Raji (cell line): ENCODE results near the gene TAF13.
A peak's percentile ranks its signal among the peaks of the same experiment; 100 is the strongest.

Experiments
- POLR2A ChIP-seq: IDR thresholded peaks from 2 replicates; pipeline ENCODE4 v1.6.1; 2011; ENCODE audit warnings: low read depth, low read length, control low read depth; ENCODE audit not compliant: insufficient read depth

TAF13 gene

DNA sequence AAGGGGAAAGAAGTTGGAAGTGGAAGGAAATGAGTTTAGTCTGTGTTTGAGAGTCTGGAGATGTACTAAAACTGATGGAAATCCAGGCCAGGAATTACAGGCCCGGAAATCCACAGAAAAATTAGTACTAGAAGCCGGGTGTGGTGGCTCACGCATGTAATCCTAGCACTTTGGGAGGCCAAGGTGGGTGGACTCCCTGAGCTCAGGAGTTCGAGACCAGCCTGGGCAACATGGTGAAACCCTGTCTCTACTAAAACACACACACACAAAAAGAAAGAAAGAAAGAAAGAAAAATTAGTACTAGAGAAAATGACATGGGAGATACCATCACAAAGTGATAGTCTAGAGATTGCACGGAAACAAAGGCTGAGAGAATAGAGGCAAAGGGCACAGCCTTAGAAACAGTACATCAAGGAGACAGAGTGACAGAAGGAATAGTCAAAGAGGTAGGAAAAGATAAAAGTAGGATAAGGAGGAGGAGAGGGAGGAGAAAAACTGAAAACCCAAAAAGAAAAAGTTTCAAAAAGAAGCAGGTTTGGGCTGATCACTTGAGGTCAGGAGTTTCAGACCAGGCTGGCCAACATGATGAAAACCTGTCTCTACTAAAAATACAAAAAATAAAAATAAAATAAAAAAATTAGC, 4.8 kb upstream of the TAF13 start:
- no peak for TF ChIP-seq POLR2A

DNA sequence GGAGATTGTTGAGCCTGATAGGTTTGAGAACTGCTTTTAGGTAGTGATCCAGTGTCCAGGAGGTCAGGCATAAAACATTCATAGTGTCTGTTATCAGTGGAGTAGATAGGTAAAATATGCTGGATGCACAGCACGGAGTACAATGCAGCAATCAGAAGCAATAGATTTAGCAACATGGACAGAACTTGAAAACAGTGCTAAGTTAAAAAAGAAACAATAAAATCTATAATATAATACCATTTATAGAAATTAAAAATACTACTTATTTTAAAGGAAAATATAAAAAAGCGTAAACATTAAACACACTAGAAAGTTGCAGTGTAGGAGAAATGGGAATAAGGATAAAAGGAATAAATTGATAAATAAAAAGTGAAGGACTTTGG, 3.4 kb upstream of the TAF13 start:
- no peak for TF ChIP-seq POLR2A

GRCh38 chr1:109078317-109078716, 2.5 kb upstream of the TAF13 start:
- no peak for TF ChIP-seq POLR2A

DNA sequence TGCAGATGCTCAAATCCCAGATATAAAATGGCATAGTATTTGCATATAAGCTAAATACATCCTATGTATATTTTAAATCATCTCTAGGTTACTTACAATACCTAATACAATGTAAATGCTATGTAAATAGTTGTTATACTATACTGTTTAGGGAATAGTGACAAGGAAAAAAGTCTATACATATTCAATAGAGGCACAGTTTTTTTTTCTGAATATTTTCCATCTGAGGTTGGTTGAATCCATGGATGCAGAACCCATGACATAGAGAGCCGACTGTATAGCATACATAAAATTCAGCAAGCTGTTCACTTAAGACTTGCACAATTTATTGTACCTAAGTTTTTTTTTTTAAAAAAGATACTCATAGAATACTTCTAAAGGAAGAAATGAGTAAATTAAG, 6.5 kb downstream of the TAF13 start:
- TF ChIP-seq POLR2A, result no peak

- TF ChIP-seq POLR2A, result no peak
These were observed 7.9 kb downstream of the TAF13 start for GRCh38 chr1:109067883-109068282.

DNA sequence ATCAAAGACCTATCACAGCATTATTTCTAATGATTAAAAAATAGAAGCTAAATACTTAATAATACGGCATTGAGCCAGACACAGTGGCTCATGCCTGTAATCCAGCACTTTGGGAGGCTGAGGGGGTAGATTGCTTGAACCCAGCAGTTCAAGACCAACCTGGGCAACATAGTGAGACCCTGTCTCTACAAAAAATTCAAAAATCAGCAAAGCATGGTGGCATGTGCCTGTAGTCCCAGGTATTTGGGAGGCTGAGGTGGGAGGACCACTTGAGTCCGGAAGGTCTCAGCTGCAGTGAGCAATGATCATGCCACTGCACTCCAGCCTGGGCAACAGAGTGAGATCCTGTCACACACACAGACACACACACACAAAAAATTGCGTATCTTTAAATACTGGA, 10.7 kb downstream of the TAF13 start:
- TF ChIP-seq POLR2A, result no peak

- no peak for TF ChIP-seq POLR2A
These were observed 14.6 kb downstream of the TAF13 start for GRCh38 chr1:109061183-109061582.

DNA sequence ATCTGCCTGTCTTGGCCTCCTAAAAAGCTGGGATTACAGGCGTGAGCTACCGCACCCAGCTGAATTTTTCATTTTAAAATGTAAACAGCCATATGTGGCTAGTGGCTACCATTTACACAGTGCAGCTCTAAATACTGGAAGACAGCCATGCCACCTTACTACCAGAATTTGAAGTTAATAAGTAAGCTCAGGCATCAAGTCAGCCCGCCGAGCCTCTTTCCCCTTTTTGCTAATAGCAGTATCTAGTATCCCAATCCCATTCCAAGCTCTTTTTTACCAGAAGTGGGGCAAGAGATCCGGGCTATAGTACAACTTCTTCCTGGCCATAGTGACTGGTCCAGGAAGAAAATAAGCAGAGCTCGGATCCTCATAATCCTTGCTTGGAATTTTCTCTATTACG, 15.1 kb downstream of the TAF13 start:
- TF ChIP-seq POLR2A, result no peak

DNA sequence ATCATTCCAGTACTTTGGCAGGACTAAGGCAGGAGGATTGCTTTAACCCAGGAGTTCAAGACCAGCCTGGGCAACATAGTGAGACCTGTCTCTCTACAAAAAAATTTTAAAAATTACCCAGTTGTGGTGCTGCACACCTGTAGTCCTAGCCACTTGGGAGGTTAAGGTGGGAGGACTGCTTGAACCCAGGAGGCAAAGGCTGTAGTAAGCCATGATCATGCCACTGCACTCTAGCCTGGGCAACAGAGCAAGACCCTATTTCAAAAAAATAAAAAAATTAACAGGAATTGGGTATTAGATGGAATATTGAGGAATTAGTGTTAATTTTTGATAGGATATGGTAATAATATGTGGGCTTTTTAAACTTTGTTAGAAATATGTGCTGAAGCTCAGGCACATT, 16.8 kb downstream of the TAF13 start:
- TF ChIP-seq POLR2A, result no peak

DNA sequence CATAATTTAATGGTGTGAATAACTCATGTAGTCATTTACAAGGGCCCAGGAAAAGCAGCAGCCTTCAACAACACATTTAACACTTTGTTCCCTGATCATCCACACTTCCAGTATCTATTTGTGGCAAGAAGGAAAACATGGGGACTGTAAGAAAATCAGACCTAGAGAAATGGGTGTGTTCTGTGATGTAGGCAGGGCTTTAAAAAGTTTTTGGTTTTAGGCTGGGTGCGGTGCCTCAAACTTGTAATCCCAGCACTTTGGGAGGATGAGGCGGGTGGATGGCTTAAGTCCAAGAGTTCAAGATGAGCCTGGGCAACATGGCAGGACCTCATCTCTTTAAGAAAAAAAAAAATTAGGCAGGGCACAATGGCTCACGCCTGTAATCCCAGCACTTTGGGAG, 19.7 kb downstream of the TAF13 start:
- TF ChIP-seq POLR2A, result no peak

GRCh38 chr1:109050228-109050995, 25.4 kb downstream of the TAF13 start:
- no peak for TF ChIP-seq POLR2A

- TF ChIP-seq POLR2A, result no peak
These were observed 27.5 kb downstream of the TAF13 start for GRCh38 chr1:109048335-109048734.

DNA sequence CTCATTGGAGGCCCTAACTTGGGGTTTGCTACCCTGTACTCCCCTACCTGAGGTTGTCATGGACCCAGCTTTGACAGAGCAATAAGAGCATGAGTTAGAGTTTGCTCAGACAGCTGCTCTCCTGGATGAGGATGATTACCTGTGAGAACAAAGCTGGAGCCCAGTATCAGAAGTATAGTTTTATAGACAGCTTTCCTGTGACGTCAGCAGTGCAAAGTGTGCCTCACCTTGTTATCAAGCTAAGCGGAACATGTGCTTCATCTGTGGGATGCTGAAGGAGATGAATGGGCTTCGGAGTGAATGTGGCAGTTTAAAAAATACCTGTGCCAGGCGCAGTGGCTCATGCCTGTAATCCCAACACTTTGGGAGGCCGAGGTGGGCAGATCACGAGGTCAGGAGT, 28.5 kb downstream of the TAF13 start:
- no peak for TF ChIP-seq POLR2A

DNA sequence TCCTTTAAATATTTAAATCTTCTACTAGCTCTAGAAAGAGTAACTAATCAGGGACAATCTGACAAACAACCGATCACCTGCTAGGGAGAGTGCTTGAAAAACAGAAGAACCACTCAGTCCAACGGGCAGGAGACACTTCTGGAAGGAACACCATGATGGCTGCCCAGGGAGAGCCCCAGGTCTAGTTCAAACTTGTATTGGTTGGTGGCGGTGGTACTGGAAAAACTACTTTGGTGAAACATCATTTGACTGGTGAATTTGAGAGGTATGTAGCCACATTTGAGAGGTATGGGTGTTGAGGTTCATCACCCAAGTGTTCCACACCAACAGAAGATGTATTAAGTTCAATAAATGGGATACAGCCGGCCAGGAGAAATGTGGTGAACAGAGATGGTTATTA, 29.1 kb downstream of the TAF13 start:
- no peak for TF ChIP-seq POLR2A

DNA sequence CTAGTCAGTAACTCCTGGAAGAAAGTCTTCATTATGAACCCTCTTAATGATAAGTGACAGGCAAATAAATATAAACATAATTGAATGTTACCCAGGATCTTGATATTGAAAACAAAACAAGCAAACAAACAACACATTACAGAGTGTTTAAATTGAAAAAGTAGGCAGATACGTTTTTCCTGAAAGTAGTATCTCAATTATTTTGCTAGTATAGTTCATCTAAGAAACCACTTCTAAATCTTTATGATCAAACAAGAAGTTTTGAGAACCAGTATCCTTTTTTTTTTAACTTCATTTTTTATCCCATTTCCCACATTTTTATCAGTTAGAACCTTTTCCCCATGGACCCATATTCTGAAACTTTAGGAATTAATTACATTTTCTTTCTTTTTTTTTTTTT, 30.2 kb downstream of the TAF13 start:
- no peak for TF ChIP-seq POLR2A

- peak; percentile 98 for TF ChIP-seq POLR2A
These were observed 34.0 kb downstream of the TAF13 start, which contains the start of gene WDR47 for GRCh38 chr1:109041621-109042468. Gene WDR47 (minus strand): TSS chr1:109042102. CDS start chr1:109023512, 18,590 bp downstream.

GRCh38 chr1:109040989-109041620, 34.7 kb downstream of the TAF13 start:
- TF ChIP-seq POLR2A, result no peak
